Stimulated activated CD4-positive, alpha-beta T cell treated with anti-CD3 and anti-CD28 coated beads, Interleukin-15, amount 100 ng/mL, for 1 hour (primary cell): Measurements from ENCODE around the gene GPR26.
"Not testable (repeated sequence)": the region's sequence is repeated elsewhere in the genome, so short reads cannot be mapped to it uniquely, and the experiment has no call there.

Source experiments
- DNase-seq, 2 donors: peaks; one replicate each; pipeline ENCODE4 v3.0.0-alpha.2; 2020; ENCODE audit warnings: low read depth in 1 of 2, low spot score in 1 of 2

The GPR26 gene

GRCh38 chr10:123706236-123706635, 40.1 kb downstream of the GPR26 start:
- no peak for DNase-seq

GRCh38 chr10:123715546-123715945, 49.4 kb downstream of the GPR26 start:
- DNase-seq: no peak

GRCh38 chr10:123717336-123717735, 51.2 kb downstream of the GPR26 start:
- no peak for DNase-seq

GRCh38 chr10:123718544-123719060, 52.4 kb downstream of the GPR26 start:
- DNase-seq: no peak

- no peak for DNase-seq
Observed at GRCh38 chr10:123720536-123720935, 54.4 kb downstream of the GPR26 start.

- DNase-seq: no peak
Observed at GRCh38 chr10:123721441-123722049, 55.4 kb downstream of the GPR26 start.

GRCh38 chr10:123722351-123722750, 56.2 kb downstream of the GPR26 start:
- DNase-seq: no peak

- no peak for DNase-seq
Observed at GRCh38 chr10:123724747-123725146, 58.6 kb downstream of the GPR26 start.

GRCh38 chr10:123726381-123726780, 60.2 kb downstream of the GPR26 start:
- no peak for DNase-seq

- DNase-seq: no peak
Observed at GRCh38 chr10:123726836-123727235, 60.7 kb downstream of the GPR26 start.

- DNase-seq: no peak
Observed at GRCh38 chr10:123729523-123729922, 63.4 kb downstream of the GPR26 start.

GRCh38 chr10:123736917-123737316, 70.8 kb downstream of the GPR26 start:
- not testable (repeated sequence) for DNase-seq

- DNase-seq: no peak
Observed at GRCh38 chr10:123741146-123741545, 75.0 kb downstream of the GPR26 start.

GRCh38 chr10:123741711-123742110, 75.6 kb downstream of the GPR26 start:
- no peak for DNase-seq

GRCh38 chr10:123742751-123743440, 76.7 kb downstream of the GPR26 start:
- no peak for DNase-seq

GRCh38 chr10:123743441-123744223, 77.5 kb downstream of the GPR26 start:
- no peak for DNase-seq

GRCh38 chr10:123744224-123744536, 78.0 kb downstream of the GPR26 start:
- no peak for DNase-seq
